H9 (cell line): Measurements from ENCODE around the gene ZNF654. TPM values are rescaled to one million over a fixed set of nuclear protein-coding genes. Genes with fewer than 3 reads are reported as not detected.

Experiments used
- DNase-seq: peaks from one replicate; pipeline ENCODE4 v3.0.0-alpha.2; 2017
- H2AFZ ChIP-seq: one replicate; pipeline ENCODE4 v1.6.1; 2013; ENCODE audit warnings: mild to moderate bottlenecking, low read length, control low read depth, moderate library complexity
- H2AK5ac ChIP-seq: 2 replicates; pipeline ENCODE4 v1.6.1; 2013; ENCODE audit warnings: low read length, control low read depth, mixed read lengths; ENCODE audit not compliant: insufficient read length
- H2BK120ac ChIP-seq: one replicate; pipeline ENCODE4 v1.6.1; 2013; ENCODE audit warnings: low read depth, mild to moderate bottlenecking, low read length, control low read depth, inconsistent platforms; ENCODE audit not compliant: poor library complexity, severe bottlenecking
- H2BK12ac ChIP-seq: 2 replicates; pipeline ENCODE4 v1.6.1; 2013; ENCODE audit warnings: low read length, control low read depth, mixed read lengths, low read depth; ENCODE audit not compliant: insufficient read length
- H2BK15ac ChIP-seq: 2 replicates; pipeline ENCODE4 v1.6.1; 2013; ENCODE audit warnings: low read depth, low read length, control low read depth
- H2BK20ac ChIP-seq: one replicate; pipeline ENCODE4 v1.6.1; 2013; ENCODE audit warnings: low read depth, mild to moderate bottlenecking, low read length, control low read depth, inconsistent platforms; ENCODE audit not compliant: poor library complexity, severe bottlenecking
- H2BK5ac ChIP-seq: 2 replicates; pipeline ENCODE4 v1.6.1; 2013; ENCODE audit warnings: low read length, control low read depth, mixed read lengths; ENCODE audit not compliant: insufficient read length
- H3K14ac ChIP-seq: 2 replicates; pipeline ENCODE4 v1.6.1; 2013; ENCODE audit warnings: low read length, control low read depth; ENCODE audit not compliant: insufficient read depth
- H3K18ac ChIP-seq: 2 replicates; pipeline ENCODE4 v1.6.1; 2013; ENCODE audit warnings: low read depth, mild to moderate bottlenecking, mixed read lengths, low read length, control low read depth; ENCODE audit not compliant: insufficient read length
- H3K23ac ChIP-seq: 2 replicates; pipeline ENCODE4 v1.6.1; 2013; ENCODE audit warnings: low read length, control low read depth, mixed read lengths, low read depth; ENCODE audit not compliant: insufficient read length
- H3K23me2 ChIP-seq: 2 replicates; pipeline ENCODE4 v1.6.1; 2013; ENCODE audit warnings: low read depth, mild to moderate bottlenecking, mixed read lengths, low read length, control low read depth; ENCODE audit not compliant: insufficient read length, poor library complexity, severe bottlenecking
- H3K27ac ChIP-seq: 2 replicates; pipeline ENCODE4 v1.5.1; 2013; ENCODE audit warnings: low read length, control low read depth, mixed read lengths, low read depth; ENCODE audit not compliant: insufficient read length
- H3K27me3 ChIP-seq: 2 replicates; pipeline ENCODE4 v1.6.1; 2013; ENCODE audit warnings: low read length, control low read depth, inconsistent platforms; ENCODE audit not compliant: insufficient read depth
- H3K4ac ChIP-seq: 2 replicates; pipeline ENCODE4 v1.6.1; 2013; ENCODE audit warnings: low read depth, mild to moderate bottlenecking, control low read depth, inconsistent platforms, low read length, moderate library complexity
- H3K4me1 ChIP-seq: 2 replicates; pipeline ENCODE4 v1.6.1; 2013; ENCODE audit warnings: low read length, control low read depth, inconsistent platforms; ENCODE audit not compliant: insufficient read depth
- H3K4me2 ChIP-seq: 2 replicates; pipeline ENCODE4 v1.6.1; 2013; ENCODE audit warnings: low read length, control low read depth, mixed read lengths; ENCODE audit not compliant: insufficient read length, insufficient read depth
- H3K56ac ChIP-seq: 2 replicates; pipeline ENCODE4 v1.6.1; 2013; ENCODE audit warnings: low read depth, mild to moderate bottlenecking, mixed read lengths, low read length, control low read depth; ENCODE audit not compliant: insufficient read length
- H3K79me1 ChIP-seq: 2 replicates; pipeline ENCODE4 v1.6.1; 2013; ENCODE audit warnings: low read depth, mild to moderate bottlenecking, moderate library complexity, low read length, control low read depth, inconsistent platforms; ENCODE audit not compliant: insufficient read depth, poor library complexity, severe bottlenecking
- H3K79me2 ChIP-seq: 2 replicates; pipeline ENCODE4 v1.6.1; 2013; ENCODE audit warnings: low read length, control low read depth, inconsistent platforms; ENCODE audit not compliant: insufficient read depth
- H3K9ac ChIP-seq: 2 replicates; pipeline ENCODE4 v1.6.1; 2013; ENCODE audit warnings: low read length, control low read depth, mixed read lengths; ENCODE audit not compliant: insufficient read length; ENCODE audit errors: extremely low read depth
- H3K9me3 ChIP-seq: one replicate; pipeline ENCODE4 v1.6.1; 2013; ENCODE audit warnings: low read depth, low read length, inconsistent platforms; ENCODE audit not compliant: control insufficient read depth
- H3T11ph ChIP-seq: one replicate; pipeline ENCODE4 v1.6.1; 2013; ENCODE audit warnings: mild to moderate bottlenecking, low read length, control low read depth, inconsistent platforms
- H4K20me1 ChIP-seq: one replicate; pipeline ENCODE4 v1.6.1; 2013; ENCODE audit not compliant: control insufficient read depth, insufficient read length, insufficient read depth
- H4K5ac ChIP-seq: 2 replicates; pipeline ENCODE4 v1.6.1; 2013; ENCODE audit warnings: low read depth, mild to moderate bottlenecking, mixed read lengths, low read length, control low read depth; ENCODE audit not compliant: insufficient read length
- H4K8ac ChIP-seq: replicated peaks from 2 replicates; pipeline ENCODE4 v1.6.1; 2013; ENCODE audit warnings: low read length, control low read depth, mixed read lengths, low read depth; ENCODE audit not compliant: insufficient read length
- H4K91ac ChIP-seq: 2 replicates; pipeline ENCODE4 v1.6.1; 2013; ENCODE audit warnings: low read depth, mild to moderate bottlenecking, moderate library complexity, mixed read lengths, low read length, control low read depth; ENCODE audit not compliant: insufficient read length
- H3K27ac Mint-ChIP-seq, 3 experiments: 2 replicates in 2 of 3; 3 replicates in 1 of 3; pipeline ENCODE4 v1.8.0; 2020 to 2021; ENCODE audit warnings: mixed read lengths in 3 of 3, mild to moderate bottlenecking in 1 of 3, moderate library complexity in 1 of 3
- H3K27me3 Mint-ChIP-seq: 2 replicates; pipeline ENCODE4 v1.8.0; 2021; ENCODE audit warnings: low read depth, mild to moderate bottlenecking, moderate library complexity, mixed read lengths
- H3K36me3 Mint-ChIP-seq, 3 experiments: 2 replicates in 2 of 3; 3 replicates in 1 of 3; pipeline ENCODE4 v1.8.0; 2020 to 2021; ENCODE audit warnings: low read depth in 3 of 3, mixed read lengths in 3 of 3; ENCODE audit not compliant: insufficient read depth in 1 of 3
- H3K4me1 Mint-ChIP-seq, 2 experiments: 2 replicates each; pipeline ENCODE4 v1.8.0; 2020; ENCODE audit warnings: mixed read lengths in 2 of 2
- H3K4me3 Mint-ChIP-seq, 2 experiments: 2 replicates in 1 of 2; 3 replicates in 1 of 2; pipeline ENCODE4 v1.8.0; 2020 to 2021; ENCODE audit warnings: mild to moderate bottlenecking in 2 of 2, mixed read lengths in 2 of 2, moderate library complexity in 1 of 2
- H3K9me3 Mint-ChIP-seq, 2 experiments: 2 replicates in 1 of 2; 3 replicates in 1 of 2; pipeline ENCODE4 v1.8.0; 2020; ENCODE audit warnings: mild to moderate bottlenecking in 2 of 2, mixed read lengths in 2 of 2, moderate library complexity in 1 of 2
- CTCF ChIP-seq: fragments of 200-600 bp; sonication (generic); conservative IDR thresholded peaks from 3 replicates; pipeline ENCODE4 v1.8.0; 2021; ENCODE audit warnings: antibody characterized with exemption, mild to moderate bottlenecking
- WGBS: extraction: QIAGEN DNeasy Blood & Tissue Kit; methylation state at CpG from one replicate; pipeline ENCODE4 v1.1.7; 2013; ENCODE audit warnings: missing lambda C conversion rate, low lambda C conversion rate, mixed read lengths; ENCODE audit not compliant: insufficient read length; ENCODE audit errors: extremely low coverage; 5-methylcytosine and 5-hydroxymethylcytosine counted together
- total RNA-seq: library from RNA; stranded (reverse); gene quantifications from 2 replicates; pipeline ENCODE4 v1.2.1, GENCODE V29; 2021

ZNF654 gene
- total RNA-seq, 1 experiment from 2014 or later, result 8.7 TPM

GRCh38 chr3:88028876-88029275 is 30.2 kb upstream of the ZNF654 start:
- Histone ChIP-seq H3K23me2 (no peaks in the 10 kb centered on the region), H4K8ac (no peak overlapping the region), H3K4me2 (no peak overlapping the region), H2AK5ac (no peak overlapping the region), H3K56ac (no peak overlapping the region), H4K5ac (no peak overlapping the region), H4K91ac (no peak overlapping the region), H3K27ac (no peak overlapping the region), H4K20me1 (no peaks in the 10 kb centered on the region), H3K18ac (no peak overlapping the region), H3K4ac (no peak overlapping the region), H2AFZ (no peak overlapping the region), H2BK5ac (no peak overlapping the region), H2BK20ac (no peak overlapping the region), H3K79me1 (no peaks in the 10 kb centered on the region), H3K9me3 (no peaks in the 10 kb centered on the region), H3K79me2 (no peaks in the 10 kb centered on the region), H3T11ph (no peak overlapping the region), H3K9ac (no peak overlapping the region), H3K14ac (no peak overlapping the region), H3K27me3 (no peaks in the 10 kb centered on the region), H2BK120ac (no peak overlapping the region), H2BK15ac (no peak overlapping the region), H3K23ac (no peak overlapping the region), H2BK12ac (no peak overlapping the region), H3K4me1 (no peaks in the 10 kb centered on the region)
- no peak for TF ChIP-seq CTCF
- Mint-ChIP-seq H3K27ac (no peak overlapping the region), H3K9me3 (peaks cover 14 to 16% of the 10 kb centered on the region in 2 experiments), H3K4me1 (peaks cover 0 to 3% of the 10 kb centered on the region in 2 experiments; a peak in 1 of 4 replicates), H3K36me3 (peaks cover 0 to 7% (median 0%) of the 10 kb centered on the region in 3 experiments; a peak in 1 of 7 replicates), H3K4me3 (no peak overlapping the region), H3K27me3 (no peaks in the 10 kb centered on the region; the same call in 1 of the 2 replicates)
- no peak for DNase-seq
- no CpG with 5 or more reads among the region's 2 CpGs for WGBS
